ENCODE measurements around the gene ACSL6. TPM values are rescaled to one million over a fixed set of nuclear protein-coding genes. Genes with fewer than 3 reads are reported as not detected.
"Not testable (repeated sequence)": the region's sequence is repeated elsewhere in the genome, so short reads cannot be mapped to it uniquely, and the experiment has no call there.

Gene ACSL6
- total and polyA plus RNA-seq, 4 donors = 0.10 to 6.7 (median 0.38) TPM

- WGBS, 2 donors = 51 to 57% methylated on average over 2 of the region's 2 CpGs
- Histone ChIP-seq H3K27ac (ENCODE audit: low read depth in 1 of 2, low read length in 1 of 2) (no peak overlapping the region), H3K9me3 (ENCODE audit: control insufficient read depth in 4 of 4, insufficient read depth in 3 of 4, low read length in 3 of 4) (no peaks in the 10 kb centered on the region), H3K4me1 (ENCODE audit: control insufficient read depth in 5 of 5, insufficient read depth in 5 of 5, low read length in 5 of 5) (no peaks in the 10 kb centered on the region), H3K27me3 (ENCODE audit: control insufficient read depth in 3 of 3, insufficient read depth in 3 of 3, low read length in 2 of 3) (no peaks in the 10 kb centered on the region), H3K36me3 (ENCODE audit: control insufficient read depth in 4 of 4, insufficient read depth in 4 of 4, low read length in 4 of 4) (no peaks in the 10 kb centered on the region), H3K4me3 (no peak overlapping the region), H3K9ac (ENCODE audit: insufficient read depth in 1 of 2, low read length in 2 of 2) (no peak overlapping the region)
- ATAC-seq (ENCODE audit: insufficient read depth, low FRiP score) (no peak), DNase-seq (no peak)
- TF ChIP-seq CTCF (IDR thresholded peaks at IDR 0.05; ENCODE audit: control extremely low read depth, extremely low read depth) = no peak
These were observed 95.0 kb downstream of the ACSL6 start for GRCh38 chr5:131916481-131916880.

- Histone ChIP-seq H3K9me3 (ENCODE audit: control insufficient read depth in 4 of 4, insufficient read depth in 3 of 4, low read length in 3 of 4) (peaks cover 0 to 2% (median 0%) of the 10 kb centered on the region in 4 donors), H3K27me3 (ENCODE audit: control insufficient read depth in 3 of 3, insufficient read depth in 3 of 3, low read length in 2 of 3) (no peaks in the 10 kb centered on the region), H3K27ac (ENCODE audit: low read depth in 1 of 2, low read length in 1 of 2) (no peak overlapping the region), H3K4me1 (ENCODE audit: control insufficient read depth in 5 of 5, insufficient read depth in 5 of 5, low read length in 5 of 5) (no peaks in the 10 kb centered on the region), H3K36me3 (ENCODE audit: control insufficient read depth in 4 of 4, insufficient read depth in 4 of 4, low read length in 4 of 4) (no peaks in the 10 kb centered on the region), H3K9ac (ENCODE audit: insufficient read depth in 1 of 2, low read length in 2 of 2) (no peak overlapping the region), H3K4me3 (no peak overlapping the region)
- ATAC-seq (ENCODE audit: insufficient read depth, low FRiP score) (no peak), DNase-seq (no peak)
- TF ChIP-seq CTCF (IDR thresholded peaks at IDR 0.05; ENCODE audit: control extremely low read depth, extremely low read depth) = no peak
These were observed 97.0 kb downstream of the ACSL6 start for GRCh38 chr5:131914472-131914871.

DNA sequence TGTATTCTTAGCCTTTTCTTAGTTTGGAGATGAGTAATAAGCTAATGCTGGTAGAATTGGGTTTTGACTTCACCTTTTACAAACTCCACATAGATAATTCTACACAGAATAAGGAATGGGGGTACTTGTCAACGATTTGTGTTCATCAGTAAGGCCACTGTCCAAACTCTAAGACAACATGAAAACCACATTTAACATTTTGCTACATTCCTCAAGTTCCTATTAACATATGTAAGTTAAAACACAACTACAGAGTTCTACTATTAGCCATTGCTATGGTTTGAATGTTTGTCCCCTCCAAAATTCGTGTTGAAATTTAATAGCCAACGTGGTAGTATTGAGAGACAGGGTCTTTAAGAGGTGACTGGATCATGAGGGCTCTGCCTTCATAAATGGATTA is 97.9 kb downstream of the ACSL6 start:
- H3K9me3 ChIP-seq (ENCODE audit: control insufficient read depth in 4 of 4, insufficient read depth in 3 of 4, low read length in 3 of 4) = peaks cover 0 to 2% (median 0%) of the 10 kb centered on the region in 4 donors
- H3K36me3 ChIP-seq (ENCODE audit: control insufficient read depth in 4 of 4, insufficient read depth in 4 of 4, low read length in 4 of 4) = no peaks in the 10 kb centered on the region
- no peaks in the 10 kb centered on the region for H3K27me3 ChIP-seq (ENCODE audit: control insufficient read depth in 3 of 3, insufficient read depth in 3 of 3, low read length in 2 of 3)
- WGBS, 2 donors = 64 to 75% methylated on average over 3 of the region's 3 CpGs
- no peak overlapping the region for H3K9ac ChIP-seq (ENCODE audit: insufficient read depth in 1 of 2, low read length in 2 of 2)
- no peaks in the 10 kb centered on the region for H3K4me1 ChIP-seq (ENCODE audit: control insufficient read depth in 5 of 5, insufficient read depth in 5 of 5, low read length in 5 of 5)
- ATAC-seq (ENCODE audit: insufficient read depth, low FRiP score) = no peak
- no peak overlapping the region for H3K4me3 ChIP-seq
- no peak for DNase-seq
- no peak overlapping the region for H3K27ac ChIP-seq (ENCODE audit: low read depth in 1 of 2, low read length in 1 of 2)
- TF ChIP-seq CTCF (IDR thresholded peaks at IDR 0.05; ENCODE audit: control extremely low read depth, extremely low read depth) = no peak

DNA sequence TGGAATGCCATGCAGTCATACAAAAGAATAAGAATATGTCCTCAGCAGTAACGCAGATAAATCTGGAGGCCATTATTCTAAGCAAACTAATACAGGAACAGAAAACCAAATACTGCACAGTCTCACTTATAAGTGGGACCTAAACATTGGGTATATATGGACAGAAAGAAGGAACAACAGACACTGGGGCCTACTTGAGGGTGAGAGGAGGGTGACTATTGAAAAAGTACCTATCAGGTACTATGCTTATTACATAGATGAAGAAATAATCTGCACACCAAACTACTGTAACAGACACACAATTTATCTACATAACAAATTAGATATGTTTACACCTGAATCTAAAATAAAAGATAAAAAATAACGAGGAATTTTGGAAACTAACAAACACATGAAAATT is 104.8 kb downstream of the ACSL6 start:
- Histone ChIP-seq H3K27ac (ENCODE audit: low read depth in 1 of 2, low read length in 1 of 2) (no peak overlapping the region), H3K36me3 (ENCODE audit: control insufficient read depth in 4 of 4, insufficient read depth in 4 of 4, low read length in 4 of 4) (no peaks in the 10 kb centered on the region), H3K4me3 (no peak overlapping the region), H3K9ac (ENCODE audit: insufficient read depth in 1 of 2, low read length in 2 of 2) (no peak overlapping the region), H3K9me3 (ENCODE audit: control insufficient read depth in 4 of 4, insufficient read depth in 3 of 4, low read length in 3 of 4) (peaks cover 0 to 2% (median 0%) of the 10 kb centered on the region in 4 donors), H3K4me1 (ENCODE audit: control insufficient read depth in 5 of 5, insufficient read depth in 5 of 5, low read length in 5 of 5) (no peaks in the 10 kb centered on the region), H3K27me3 (ENCODE audit: control insufficient read depth in 3 of 3, insufficient read depth in 3 of 3, low read length in 2 of 3) (no peaks in the 10 kb centered on the region)
- 84% methylated on average over 2 of the region's 2 CpGs for WGBS, 2 donors
- ATAC-seq (ENCODE audit: insufficient read depth, low FRiP score) (no peak), DNase-seq (no peak)
- no peak for TF ChIP-seq CTCF (IDR thresholded peaks at IDR 0.05; ENCODE audit: control extremely low read depth, extremely low read depth)

DNA sequence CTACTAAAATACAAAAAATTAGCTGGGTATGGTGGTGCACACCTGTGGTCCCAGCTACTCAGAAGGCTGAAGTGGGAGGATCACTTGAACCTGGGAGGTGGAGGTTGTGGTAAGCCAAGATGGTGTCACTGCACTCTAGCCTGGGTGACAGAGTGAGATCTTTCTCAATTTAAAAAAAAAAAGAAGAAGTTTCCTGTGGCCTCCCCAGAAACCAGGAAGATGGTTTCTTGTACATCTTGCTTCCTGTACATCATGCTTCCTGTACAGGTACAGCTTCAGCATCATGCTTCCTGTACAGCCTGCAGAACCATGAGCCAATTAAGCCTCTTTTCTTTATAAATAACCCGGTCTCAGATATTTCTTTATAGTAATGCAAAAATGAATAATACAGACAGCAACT is 109.2 kb downstream of the ACSL6 start:
- H3K27ac ChIP-seq (ENCODE audit: low read depth in 1 of 2, low read length in 1 of 2); H3K9me3 ChIP-seq (ENCODE audit: control insufficient read depth in 4 of 4, insufficient read depth in 3 of 4, low read length in 3 of 4); H3K27me3 ChIP-seq (ENCODE audit: control insufficient read depth in 3 of 3, insufficient read depth in 3 of 3, low read length in 2 of 3); H3K9ac ChIP-seq (ENCODE audit: insufficient read depth in 1 of 2, low read length in 2 of 2); DNase-seq; H3K4me3 ChIP-seq; ATAC-seq (ENCODE audit: insufficient read depth, low FRiP score); H3K36me3 ChIP-seq (ENCODE audit: control insufficient read depth in 4 of 4, insufficient read depth in 4 of 4, low read length in 4 of 4); H3K4me1 ChIP-seq (ENCODE audit: control insufficient read depth in 5 of 5, insufficient read depth in 5 of 5, low read length in 5 of 5): not testable (repeated sequence)
- whole genome bisulfite sequencing, 2 donors = 32 to 63% methylated on average over 1 of the region's 1 CpG

Measured in lung (tissue), 12 donors.